Adipocyte (in vitro differentiated cells): ENCODE results near the gene GRAMD4.
"Not testable (repeated sequence)": the region's sequence is repeated elsewhere in the genome, so short reads cannot be mapped to it uniquely, and the experiment has no call there.

Source experiments
- DNase-seq: peaks from one replicate; pipeline ENCODE4 v3.0.0-alpha.2; 2015; ENCODE audit warnings: low read depth
- H3K27me3 ChIP-seq: replicated peaks from 2 replicates; pipeline ENCODE4 v1.7.0; 2013; ENCODE audit warnings: mild to moderate bottlenecking, low read length, moderate library complexity; ENCODE audit not compliant: control insufficient read depth, insufficient read depth
- H3K36me3 ChIP-seq: 2 replicates; pipeline ENCODE4 v1.7.0; 2013; ENCODE audit warnings: low read length, mild to moderate bottlenecking, moderate library complexity; ENCODE audit not compliant: control insufficient read depth, insufficient read depth, severe bottlenecking
- H3K4me1 ChIP-seq: 2 replicates; pipeline ENCODE4 v1.7.0; 2013; ENCODE audit warnings: mild to moderate bottlenecking, low read length, moderate library complexity; ENCODE audit not compliant: control insufficient read depth, insufficient read depth
- H3K4me3 ChIP-seq: 2 replicates; pipeline ENCODE4 v1.7.0; 2013; ENCODE audit warnings: mild to moderate bottlenecking, low read length, moderate library complexity
- H3K9ac ChIP-seq: 2 replicates; pipeline ENCODE4 v1.7.0; 2013; ENCODE audit warnings: mild to moderate bottlenecking, low read length, moderate library complexity
- H3K9me3 ChIP-seq: 2 replicates; pipeline ENCODE4 v1.7.0; 2013; ENCODE audit warnings: mild to moderate bottlenecking, low read length, moderate library complexity; ENCODE audit not compliant: control insufficient read depth

GRAMD4 gene

DNA sequence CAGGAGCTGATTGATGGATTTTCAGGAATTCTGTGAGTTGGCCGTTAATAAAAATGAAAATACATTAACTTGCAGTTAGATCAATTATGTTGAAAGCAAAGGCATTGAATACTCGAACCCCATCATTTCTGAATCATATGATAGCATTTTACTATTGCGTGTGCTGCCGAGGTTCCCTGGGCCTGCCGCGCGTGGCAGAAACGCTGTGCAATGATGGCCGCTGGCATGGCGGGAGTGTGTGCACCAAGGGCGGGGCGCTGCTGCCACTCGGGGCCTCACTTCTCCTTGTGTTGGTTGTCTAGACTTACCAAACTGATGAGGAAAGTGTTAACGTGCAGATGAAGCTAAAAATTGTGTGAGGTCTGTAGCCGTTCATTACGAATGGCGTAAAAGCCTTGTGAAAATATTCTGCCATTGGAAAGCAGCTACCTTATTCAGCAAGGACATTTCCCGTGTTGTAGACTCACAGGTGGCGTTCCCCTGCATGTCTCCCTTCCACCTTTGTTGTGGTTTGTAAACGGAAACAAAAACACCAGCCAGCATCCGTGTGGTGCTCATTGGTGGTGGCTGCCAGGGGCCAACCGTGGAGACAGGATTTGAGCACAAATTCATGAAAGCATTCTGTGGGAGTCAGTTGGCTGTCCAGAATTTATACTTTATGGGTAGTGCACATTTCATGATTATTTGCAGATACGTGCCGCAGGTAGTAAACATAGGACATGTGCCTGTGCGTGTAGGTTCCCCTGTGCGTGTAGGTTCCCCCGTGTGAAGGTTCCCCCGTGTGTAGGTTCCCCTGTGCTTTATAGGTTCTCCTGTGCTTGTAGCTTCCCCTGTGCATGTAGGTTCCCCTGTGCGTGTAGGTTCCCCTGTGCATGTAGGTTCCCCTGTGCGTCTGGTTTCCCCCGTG is 5.9 kb upstream of the GRAMD4 start:
- Histone ChIP-seq H3K4me3 (no peak overlapping the region), H3K36me3 (no peaks in the 10 kb centered on the region), H3K9ac (no peak overlapping the region), H3K27me3 (no peaks in the 10 kb centered on the region), H3K4me1 (peaks cover 25% of the 10 kb centered on the region), H3K9me3 (no peaks in the 10 kb centered on the region)
- DNase-seq = no peak

DNA sequence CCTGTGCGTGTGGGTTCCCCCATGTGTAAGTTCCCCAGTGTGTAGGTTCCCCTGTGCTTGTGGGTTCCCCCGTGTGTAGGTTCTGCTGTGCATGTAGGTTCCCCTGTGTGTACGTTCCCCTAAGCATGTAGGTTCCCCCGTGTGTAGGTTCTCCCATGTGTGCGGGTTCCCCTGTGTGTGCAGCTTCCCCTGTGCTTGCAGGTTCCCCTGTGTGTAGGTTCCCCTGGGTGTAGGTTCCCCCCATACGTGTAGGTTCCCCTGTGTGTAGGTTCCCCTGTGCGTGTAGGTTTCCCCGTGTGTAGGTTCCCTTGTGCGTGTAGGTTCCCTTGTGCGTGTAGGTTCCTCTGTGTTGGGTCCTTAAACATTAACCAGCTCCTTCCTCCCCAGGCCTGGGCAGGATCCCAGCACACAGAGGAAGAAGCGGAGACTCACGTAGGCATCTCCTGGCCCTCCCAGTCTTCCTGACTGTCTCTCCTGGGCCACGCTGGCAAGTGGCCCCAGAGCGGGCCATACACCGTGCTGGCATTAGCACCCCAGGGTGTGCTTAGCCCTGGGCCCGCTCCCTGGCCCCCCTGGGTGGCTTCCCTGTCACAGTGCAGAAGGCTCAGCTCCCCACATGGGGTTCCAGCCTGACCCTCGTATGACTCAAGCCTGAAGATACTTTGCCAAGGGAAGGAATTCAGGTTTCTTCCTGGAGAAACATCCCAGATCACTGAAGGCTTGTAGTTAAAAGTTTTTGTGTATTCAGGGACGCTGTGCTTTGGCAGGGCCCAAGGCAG is 2.8 kb upstream of the GRAMD4 start:
- no peaks in the 10 kb centered on the region for H3K36me3 ChIP-seq
- H3K9me3 ChIP-seq = no peaks in the 10 kb centered on the region
- H3K4me3 ChIP-seq = no peak overlapping the region
- H3K27me3 ChIP-seq = no peaks in the 10 kb centered on the region
- peak overlapping the region; percentile 41 for H3K9ac ChIP-seq
- peak; percentile 22 for DNase-seq
- peaks cover 36% of the 10 kb centered on the region for H3K4me1 ChIP-seq

DNA sequence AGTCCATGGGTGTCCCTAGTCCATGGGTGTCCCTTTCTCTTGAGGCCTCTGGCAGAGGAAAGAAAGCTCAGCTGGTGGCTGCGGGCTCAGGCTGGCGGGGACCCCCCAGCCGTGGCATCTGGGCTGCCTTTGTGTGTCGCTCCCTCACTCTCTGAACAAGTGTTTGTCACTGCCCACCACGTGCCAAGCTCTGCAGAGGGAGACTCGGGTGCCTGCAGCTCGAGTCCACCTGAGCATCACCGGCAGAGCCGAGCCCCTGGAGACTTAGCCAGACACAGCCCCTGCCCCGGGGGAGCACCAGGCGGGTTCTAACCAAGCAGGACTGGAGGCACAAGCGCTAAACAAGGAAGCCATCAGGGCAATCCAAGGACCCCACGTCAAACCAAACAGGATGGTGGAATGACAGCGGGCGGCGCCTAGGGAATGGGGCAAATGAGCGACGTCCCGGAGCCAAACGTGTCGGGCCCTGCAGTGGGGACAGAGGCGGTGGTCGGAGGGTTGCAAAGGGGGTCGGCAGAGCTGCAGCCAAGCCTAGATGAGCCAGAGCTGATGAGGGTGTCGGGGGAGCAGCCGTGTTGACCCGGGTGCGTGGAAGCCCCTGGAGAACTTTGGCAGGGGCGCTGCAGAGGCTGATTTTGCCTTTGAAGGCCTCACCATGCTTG is 2.1 kb upstream of the GRAMD4 start:
- Histone ChIP-seq H3K9me3 (no peaks in the 10 kb centered on the region), H3K9ac (peak overlapping the region; percentile 41), H3K4me3 (no peak overlapping the region), H3K27me3 (no peaks in the 10 kb centered on the region), H3K4me1 (peaks cover 36% of the 10 kb centered on the region), H3K36me3 (no peaks in the 10 kb centered on the region)
- DNase-seq = no peak

DNA sequence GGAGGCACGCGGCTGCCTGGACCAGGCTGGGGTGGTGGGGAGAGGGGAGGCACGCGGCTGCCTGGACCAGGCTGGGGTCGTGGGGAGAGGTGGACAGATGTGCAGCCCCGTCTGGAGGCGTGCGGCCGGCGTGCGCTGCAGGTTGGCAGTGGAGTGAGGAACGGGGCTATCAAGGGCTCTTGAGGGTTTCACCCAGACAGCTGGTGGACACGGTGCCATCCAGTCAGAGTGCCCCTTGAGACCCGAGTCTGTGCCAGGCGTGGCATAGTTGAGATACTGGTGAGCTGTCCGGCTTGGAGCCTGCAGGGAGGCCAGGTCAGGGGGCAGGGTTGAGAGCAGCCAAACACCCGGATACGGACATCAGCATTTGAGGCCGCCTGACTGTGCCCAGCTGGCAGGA is 1.5 kb upstream of the GRAMD4 start:
- H3K9me3 ChIP-seq = no peaks in the 10 kb centered on the region
- H3K36me3 ChIP-seq = no peaks in the 10 kb centered on the region
- H3K4me3 ChIP-seq = no peak overlapping the region
- H3K9ac ChIP-seq = no peak overlapping the region
- DNase-seq = no peak
- peaks cover 32% of the 10 kb centered on the region for H3K4me1 ChIP-seq
- H3K27me3 ChIP-seq = no peaks in the 10 kb centered on the region

DNA sequence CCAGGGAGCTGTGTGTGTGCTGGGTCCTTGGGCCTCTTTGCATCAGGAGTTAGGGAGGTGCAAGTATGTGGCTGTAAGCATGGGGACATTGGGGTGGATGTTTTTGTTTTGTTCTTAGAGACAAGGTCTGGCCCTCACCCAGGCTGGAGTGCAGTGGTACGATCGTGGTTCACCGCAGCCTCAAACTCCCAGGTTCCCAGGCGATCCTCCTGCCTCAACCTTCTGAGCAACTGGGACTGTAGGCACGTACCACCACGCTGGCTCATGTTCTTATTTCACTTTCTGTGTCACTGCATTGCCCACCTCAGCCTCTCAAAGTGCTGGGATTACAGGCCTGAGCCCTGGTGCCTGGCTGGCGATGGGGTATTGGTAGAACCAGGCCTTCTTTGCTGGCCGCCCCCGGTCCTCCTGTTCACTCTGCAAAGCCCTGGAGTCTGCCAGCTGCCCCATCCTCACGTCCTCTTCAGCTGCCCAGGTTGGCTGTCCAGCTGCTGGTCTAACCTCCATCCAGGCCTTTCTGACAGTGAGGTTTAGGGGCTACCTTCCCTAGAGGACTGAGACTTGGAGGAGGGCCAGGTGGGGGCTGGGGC is 851 bp upstream of the GRAMD4 start:
- Histone ChIP-seq H3K4me1 (peaks cover 32% of the 10 kb centered on the region), H3K36me3 (no peaks in the 10 kb centered on the region), H3K27me3 (no peaks in the 10 kb centered on the region), H3K9ac (no peak overlapping the region), H3K4me3 (no peak overlapping the region), H3K9me3 (no peaks in the 10 kb centered on the region)
- DNase-seq = no peak

DNA sequence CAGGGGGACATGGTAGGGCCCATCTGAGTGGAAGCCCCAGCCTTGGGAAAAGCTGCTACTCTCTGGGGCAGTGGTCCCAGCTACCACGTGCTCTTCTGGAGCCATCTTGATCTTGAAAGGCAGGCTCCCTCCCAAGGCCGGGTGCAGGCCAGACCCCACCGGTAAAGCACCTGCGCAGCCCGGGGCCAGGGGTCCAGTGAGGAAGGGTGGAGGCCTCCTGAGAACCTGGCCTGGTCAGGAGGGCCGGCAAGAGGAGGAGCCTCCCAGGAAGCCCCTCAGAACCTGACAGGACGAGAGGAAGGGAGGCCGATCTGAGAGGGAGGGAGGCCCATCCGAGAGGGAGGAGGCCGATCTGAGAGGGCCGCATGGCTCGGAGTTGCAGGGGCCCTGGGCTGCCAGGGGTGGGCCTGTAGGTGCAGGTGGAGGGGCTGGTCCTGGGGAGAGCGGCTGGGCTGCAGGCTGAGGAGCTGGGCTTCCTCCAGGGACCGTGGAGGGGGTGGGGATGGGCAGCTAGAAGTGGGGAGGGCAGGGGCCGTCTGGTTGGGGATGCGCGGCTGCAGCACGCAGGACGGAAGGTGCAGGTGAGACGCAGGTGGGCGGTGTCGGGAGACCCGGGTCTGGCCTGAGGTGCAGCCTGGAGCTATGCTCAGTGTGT is 529 bp downstream of the GRAMD4 start:
- H3K4me1 ChIP-seq = peaks cover 32% of the 10 kb centered on the region
- H3K4me3 ChIP-seq = no peak overlapping the region
- H3K27me3 ChIP-seq = no peaks in the 10 kb centered on the region
- H3K9ac ChIP-seq = no peak overlapping the region
- H3K36me3 ChIP-seq = no peaks in the 10 kb centered on the region
- no peaks in the 10 kb centered on the region for H3K9me3 ChIP-seq
- DNase-seq = no peak

DNA sequence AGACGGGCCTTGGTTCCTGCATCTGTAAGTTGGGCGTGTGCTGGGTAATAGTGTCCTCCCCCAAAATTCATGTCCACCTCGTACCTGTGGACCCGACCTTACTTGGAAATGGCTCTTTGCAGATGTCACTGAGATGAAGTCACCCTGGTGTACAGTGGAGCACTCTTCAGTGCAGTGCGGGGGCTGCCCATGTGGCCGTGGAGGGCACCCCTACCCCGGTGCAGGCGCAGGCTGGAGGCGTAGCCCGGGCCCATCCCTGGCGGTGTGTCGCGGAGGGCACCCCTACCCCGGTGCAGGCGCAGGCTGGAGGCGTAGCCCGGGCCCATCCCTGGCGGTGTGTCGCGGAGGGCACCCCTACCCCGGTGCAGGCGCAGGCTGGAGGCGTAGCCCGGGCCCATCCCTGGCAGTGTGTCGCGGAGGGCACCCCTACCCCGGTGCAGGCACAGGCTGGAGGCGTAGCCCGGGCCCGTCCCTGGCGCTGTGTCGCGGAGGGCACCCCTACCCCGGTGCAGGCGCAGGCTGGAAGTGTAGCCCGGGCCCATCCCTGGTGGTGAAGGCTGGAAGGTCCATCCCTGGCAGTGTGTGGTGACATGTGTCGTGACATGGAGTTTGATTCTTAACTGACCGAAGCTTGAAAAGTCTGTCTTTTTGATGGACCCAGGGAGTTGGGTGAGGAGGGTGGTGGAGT is 1.2 kb downstream of the GRAMD4 start:
- H3K4me1 ChIP-seq = peaks cover 32% of the 10 kb centered on the region
- H3K27me3 ChIP-seq, H3K36me3 ChIP-seq, H3K9me3 ChIP-seq, DNase-seq, H3K4me3 ChIP-seq, H3K9ac ChIP-seq: not testable (repeated sequence)

DNA sequence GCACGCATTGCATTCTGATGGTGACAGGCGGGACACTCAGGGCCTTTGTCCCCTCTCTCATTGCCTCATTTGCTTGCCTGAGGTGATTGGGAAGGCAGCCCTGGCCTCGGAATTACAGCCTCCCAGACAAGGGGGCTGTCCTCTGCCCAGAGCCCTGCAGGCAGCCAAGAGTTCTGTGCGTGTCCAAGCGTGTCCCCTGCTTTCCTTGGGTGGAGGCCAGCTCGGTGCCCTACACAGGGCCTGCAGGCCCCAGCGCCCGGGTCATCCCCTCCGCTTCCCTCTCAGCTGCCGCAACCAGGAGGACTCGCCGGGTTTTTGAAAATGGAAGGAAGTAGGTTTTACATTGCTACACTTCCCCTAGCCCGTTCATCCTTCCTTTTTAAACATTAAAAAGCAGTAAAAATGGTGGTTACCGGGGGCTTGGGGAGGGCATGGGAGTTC is 1.9 kb downstream of the GRAMD4 start:
- no peaks in the 10 kb centered on the region for H3K9me3 ChIP-seq
- peaks cover 32% of the 10 kb centered on the region for H3K4me1 ChIP-seq
- H3K27me3 ChIP-seq = no peaks in the 10 kb centered on the region
- no peak overlapping the region for H3K9ac ChIP-seq
- no peaks in the 10 kb centered on the region for H3K36me3 ChIP-seq
- H3K4me3 ChIP-seq = no peak overlapping the region
- DNase-seq = no peak

DNA sequence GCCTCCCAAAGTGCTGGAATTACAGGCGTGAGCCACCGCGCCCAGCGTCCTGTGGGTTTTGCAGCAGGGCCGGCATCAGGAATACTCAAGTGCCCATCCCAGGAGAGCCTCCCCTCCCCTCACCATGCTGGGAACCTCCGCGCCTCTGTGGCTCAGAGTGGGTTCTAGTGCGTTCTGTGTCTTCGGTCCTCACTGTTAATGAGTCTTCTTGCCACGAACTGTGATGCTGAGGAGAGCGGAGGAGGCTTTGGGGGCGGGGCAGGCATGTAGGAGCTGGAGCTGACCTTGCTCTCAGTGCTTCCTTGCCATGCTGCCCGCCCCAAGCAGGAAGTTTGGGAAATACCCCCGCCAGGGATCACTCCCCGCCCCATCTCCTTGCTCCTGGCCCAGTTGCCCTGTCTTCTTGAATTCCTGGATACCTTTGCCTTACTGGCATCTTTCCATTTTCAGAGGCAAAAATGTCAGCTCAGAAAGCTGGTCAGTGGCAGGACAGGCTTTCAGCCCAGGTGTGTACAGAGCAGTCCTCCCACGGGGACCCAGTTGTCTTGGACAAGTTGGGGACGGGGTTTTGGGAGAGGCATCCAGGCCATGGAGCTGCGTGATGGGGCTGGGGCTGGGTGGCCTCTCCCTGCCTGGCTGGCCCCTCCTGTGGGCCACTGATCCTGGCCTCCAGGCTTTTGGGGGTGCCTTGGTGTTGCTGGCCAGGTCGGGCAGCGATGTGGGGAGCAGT is 5.1 kb downstream of the GRAMD4 start:
- H3K4me1 ChIP-seq = peaks cover under 1% of the 10 kb centered on the region
- DNase-seq = no peak
- no peak overlapping the region for H3K9ac ChIP-seq
- no peak overlapping the region for H3K4me3 ChIP-seq
- H3K27me3 ChIP-seq = no peaks in the 10 kb centered on the region
- H3K36me3 ChIP-seq = no peaks in the 10 kb centered on the region
- H3K9me3 ChIP-seq = no peaks in the 10 kb centered on the region

DNA sequence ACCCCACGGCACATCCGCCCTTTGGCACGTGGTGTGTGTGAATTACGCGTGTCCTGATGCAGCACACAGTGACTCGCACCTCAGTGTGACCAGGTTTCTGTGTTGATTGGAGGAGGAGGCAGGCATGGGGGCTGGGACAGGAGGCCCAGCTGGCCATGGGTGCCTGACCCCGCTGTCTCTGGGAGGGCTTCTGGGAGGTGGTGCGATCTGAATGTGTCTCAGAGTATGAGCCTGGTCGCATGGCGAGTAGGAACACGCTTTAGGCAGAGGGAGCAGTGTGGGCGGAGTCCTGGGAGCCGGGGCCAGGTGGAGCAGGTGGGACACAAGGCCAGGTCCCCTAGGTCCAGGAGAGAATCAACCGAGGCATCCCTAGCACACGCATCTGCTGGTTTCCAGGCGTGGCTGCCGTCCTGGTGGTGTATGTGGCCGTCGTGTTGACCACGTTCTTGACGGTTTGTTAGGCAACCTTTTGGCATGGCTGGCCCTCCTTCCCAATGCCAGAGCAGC is 5.7 kb downstream of the GRAMD4 start:
- no peak overlapping the region for H3K4me3 ChIP-seq
- H3K9ac ChIP-seq = no peak overlapping the region
- H3K27me3 ChIP-seq = no peaks in the 10 kb centered on the region
- no peaks in the 10 kb centered on the region for H3K9me3 ChIP-seq
- H3K4me1 ChIP-seq = no peaks in the 10 kb centered on the region
- no peak for DNase-seq
- H3K36me3 ChIP-seq = no peaks in the 10 kb centered on the region
